GM20431 (cell line): Measurements from ENCODE around the gene STKLD1.
"Not testable (repeated sequence)": the region's sequence is repeated elsewhere in the genome, so short reads cannot be mapped to it uniquely, and the experiment has no call there.

Experiments
- in situ Hi-C: fragments of 300-500 bp; cut with MseI, MboI; formaldehyde crosslinking; loops from one replicate; pipeline ENCODE4 v1.15.0; 2020; ENCODE audit warnings: low sequenced_read_pairs; ENCODE audit not compliant: unreplicated experiment

Gene STKLD1

GRCh38 chr9:133430244-133430643 is 54.1 kb downstream of the STKLD1 start:
- in situ Hi-C loops, result no loop called here

- in situ Hi-C loops, result no loop called here
These were observed 57.2 kb downstream of the STKLD1 start for GRCh38 chr9:133433351-133433843.

GRCh38 chr9:133436681-133437080 is 60.5 kb downstream of the STKLD1 start:
- in situ Hi-C loops, result no loop called here

- in situ Hi-C loops, result no loop called here
These were observed 61.8 kb downstream of the STKLD1 start for GRCh38 chr9:133437753-133438531.

- in situ Hi-C loops, result no loop called here
These were observed 63.2 kb downstream of the STKLD1 start for GRCh38 chr9:133439337-133439736.

GRCh38 chr9:133440874-133441273 is 64.7 kb downstream of the STKLD1 start:
- in situ Hi-C loops, result no loop called here

GRCh38 chr9:133441571-133441970 is 65.4 kb downstream of the STKLD1 start:
- in situ Hi-C loops, result no loop called here

- in situ Hi-C loops, result no loop called here
These were observed 67.1 kb downstream of the STKLD1 start for GRCh38 chr9:133443248-133443647.

GRCh38 chr9:133443982-133444381 is 67.8 kb downstream of the STKLD1 start:
- in situ Hi-C loops, result no loop called here

- in situ Hi-C loops, result no loop called here
These were observed 69.3 kb downstream of the STKLD1 start for GRCh38 chr9:133445293-133445969.

GRCh38 chr9:133448487-133448972 is 72.4 kb downstream of the STKLD1 start:
- in situ Hi-C loops, result no loop called here

- in situ Hi-C loops, result no loop called here
These were observed 73.6 kb downstream of the STKLD1 start for GRCh38 chr9:133449760-133450159.

GRCh38 chr9:133451865-133452264 is 75.7 kb downstream of the STKLD1 start:
- in situ Hi-C loops, result not testable (repeated sequence)

GRCh38 chr9:133452562-133452961 is 76.4 kb downstream of the STKLD1 start:
- in situ Hi-C loops, result no loop called here

GRCh38 chr9:133453651-133454050 is 77.5 kb downstream of the STKLD1 start:
- in situ Hi-C loops, result no loop called here

- in situ Hi-C loops, result no loop called here
These were observed 78.2 kb downstream of the STKLD1 start for GRCh38 chr9:133454325-133454724.

- in situ Hi-C loops, result no loop called here
These were observed 78.9 kb downstream of the STKLD1 start for GRCh38 chr9:133454943-133455673.
